HepG2 (cell line): ENCODE data around the gene UBE2O. TPM values are rescaled to one million over a fixed set of nuclear protein-coding genes. Genes with fewer than 3 reads are reported as not detected.
A peak's percentile ranks its signal among the peaks of the same experiment; 100 is the strongest.

ENCODE experiments used
- CC2D1A ChIP-seq: sonication (generic); formaldehyde crosslinking; IDR thresholded peaks from 2 replicates; pipeline ENCODE4 v1.8.1; 2023; ENCODE audit warnings: mild to moderate bottlenecking, missing genetic modification reagents
- DMTF1 ChIP-seq: sonication (generic); formaldehyde crosslinking; IDR thresholded peaks from 2 replicates; pipeline ENCODE4 v1.4.0; 2020; ENCODE audit warnings: mild to moderate bottlenecking, missing genetic modification reagents
- E2F5 ChIP-seq: sonication (generic); formaldehyde crosslinking; conservative IDR thresholded peaks from 2 replicates; pipeline ENCODE4 v1.4.0; 2020; ENCODE audit warnings: missing genetic modification reagents
- ETV5 ChIP-seq: IDR thresholded peaks from 2 replicates; pipeline ENCODE4 v1.6.1; 2018; ENCODE audit warnings: missing biosample characterization, missing genetic modification reagents, inconsistent platforms, borderline replicate concordance
- FOXP1 ChIP-seq, 2 experiments: fragments of 450-650 bp in 1 of 2; IDR thresholded peaks; 2 replicates each; pipeline ENCODE4 v1.6.1; 2017 to 2018; ENCODE audit warnings: antibody characterized with exemption in 1 of 2
- HDAC6 ChIP-seq: fragments of 200-600 bp; sonication (generic); IDR thresholded peaks from 2 replicates; pipeline ENCODE4 v1.7.0; 2017; ENCODE audit warnings: mild to moderate bottlenecking, antibody characterized with exemption, low read length, low read depth
- MAFK ChIP-seq, 2 experiments: IDR thresholded peaks in 1 of 2; conservative IDR thresholded peaks in 1 of 2; 2 replicates each; pipeline ENCODE4 v1.6.1; 2011; ENCODE audit warnings: improper control_type of control experiment in 2 of 2, low read length in 2 of 2
- MED1 ChIP-seq: sonication (generic); formaldehyde crosslinking; IDR thresholded peaks from 2 replicates; pipeline ENCODE4 v1.4.0; 2020; ENCODE audit warnings: missing genetic modification reagents
- NFKB2 ChIP-seq: sonication (generic); formaldehyde crosslinking; IDR thresholded peaks from 2 replicates; pipeline ENCODE4 v1.4.0; 2020; ENCODE audit warnings: missing genetic modification reagents, borderline replicate concordance
- PATZ1 ChIP-seq: sonication (generic); formaldehyde crosslinking; IDR thresholded peaks from 2 replicates; pipeline ENCODE4 v1.4.0; 2020; ENCODE audit warnings: missing genetic modification reagents
- PRDM15 ChIP-seq: sonication (generic); formaldehyde crosslinking; IDR thresholded peaks from 2 replicates; pipeline ENCODE4 v1.4.0; 2020; ENCODE audit warnings: missing genetic modification reagents
- RFX3 ChIP-seq: IDR thresholded peaks from 2 replicates; pipeline ENCODE4 v1.6.1; 2016; ENCODE audit warnings: missing biosample characterization, missing genetic modification reagents
- TARDBP ChIP-seq: sonication (generic); formaldehyde crosslinking; IDR thresholded peaks from 2 replicates; pipeline ENCODE4 v1.8.0; 2022; ENCODE audit warnings: mild to moderate bottlenecking, missing genetic modification reagents
- TRIM24 ChIP-seq: sonication (generic); formaldehyde crosslinking; IDR thresholded peaks from 2 replicates; pipeline ENCODE4 v1.8.0; 2022; ENCODE audit warnings: mild to moderate bottlenecking, missing genetic modification reagents
- ZBTB21 ChIP-seq: sonication (generic); formaldehyde crosslinking; IDR thresholded peaks from 2 replicates; pipeline ENCODE4 v1.4.0; 2020; ENCODE audit warnings: missing genetic modification reagents
- ZNF501 ChIP-seq: sonication (generic); formaldehyde crosslinking; IDR thresholded peaks from 2 replicates; pipeline ENCODE4 v1.5.1; 2020; ENCODE audit warnings: mild to moderate bottlenecking, moderate library complexity, missing genetic modification reagents
- ZNF589 ChIP-seq: sonication (generic); formaldehyde crosslinking; conservative IDR thresholded peaks from 2 replicates; pipeline ENCODE4 v1.8.0; 2022; ENCODE audit warnings: mild to moderate bottlenecking, moderate library complexity, missing genetic modification reagents
- ZNF749 ChIP-seq: sonication (generic); formaldehyde crosslinking; IDR thresholded peaks from 2 replicates; pipeline ENCODE4 v1.8.0; 2022; ENCODE audit warnings: mild to moderate bottlenecking, missing genetic modification reagents, moderate library complexity, borderline replicate concordance
- ZNF75D ChIP-seq: sonication (generic); formaldehyde crosslinking; IDR thresholded peaks from 2 replicates; pipeline ENCODE4 v1.8.1; 2023; ENCODE audit warnings: missing genetic modification reagents, mild to moderate bottlenecking, borderline replicate concordance
- polyA plus RNA-seq, 8 experiments: library from polyadenylated mRNA; depleted of rRNA in 3 of 8; stranded (reverse) in 7 of 8; unstranded in 1 of 8; fragments of >200 nt; fragmentation: Illumina TruSeq in 4 of 8; extraction: Trizol in 4 of 8; gene quantifications; 2 replicates each; pipeline versions ENCODE4 v1.2.1 to v1.2.3, GENCODE V29; 2011 to 2016; ENCODE audit warnings: low read depth in 4 of 8, missing spikeins in 1 of 8, mixed read lengths in 1 of 8; ENCODE audit not compliant: insufficient read depth in 1 of 8
- total RNA-seq, 5 experiments: library from RNA; depleted of rRNA; stranded (reverse); fragments of >200 nt; fragmentation: Illumina TruSeq; extraction: Trizol; gene quantifications; 2 replicates each; pipeline ENCODE4 v1.2.3, GENCODE V29; 2016; ENCODE audit warnings: low read depth in 1 of 5
- TF ChIP-seq, protein P1 (sequence below): sonication (generic); formaldehyde crosslinking; IDR thresholded peaks from 2 replicates; pipeline ENCODE4 v1.4.0; 2020; ENCODE audit warnings: missing genetic modification reagents

The UBE2O gene
- total and polyA plus RNA-seq, 2 of the 13 experiments (the other 11 are each of a cell fraction or from before 2014, with no cell fraction given): 21.5 to 23.5 TPM

DNA sequence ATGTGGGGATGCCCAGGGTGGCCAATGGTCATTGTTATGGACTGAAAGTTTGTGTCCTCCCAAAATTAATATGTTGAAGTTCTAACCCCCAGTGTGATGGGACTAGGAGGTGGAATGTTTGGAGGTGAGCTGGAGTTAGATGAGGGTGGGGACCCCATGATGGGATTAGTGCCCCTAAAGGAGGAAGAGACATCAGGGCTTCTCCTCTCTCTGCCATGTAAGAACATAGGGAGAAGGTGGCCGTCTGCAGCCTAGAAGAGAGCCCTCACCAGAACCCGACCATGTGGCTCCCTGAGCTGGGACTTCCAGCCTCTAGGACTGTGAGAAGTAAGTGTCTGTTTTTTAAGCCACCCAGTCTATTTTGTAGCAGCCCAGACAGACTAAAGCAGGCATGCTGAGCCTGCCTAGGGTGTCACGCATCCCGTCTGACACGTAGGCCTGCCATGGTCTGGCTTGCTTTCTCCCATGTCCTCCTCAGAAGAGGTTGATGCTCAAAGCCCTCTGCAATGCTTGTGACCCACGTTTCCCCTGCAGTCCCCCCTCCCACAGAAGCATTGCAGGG, 95.3 kb downstream of the UBE2O start (continued):
- no peak for TF ChIP-seq PRDM15 (CRISPR knock-in tag)
- no peak for TF ChIP-seq HDAC6
- TF ChIP-seq MED1: 0 out of 2 replicates have a peak, but pooled peaks have one; percentile 37
- TF ChIP-seq ZNF749 (CRISPR knock-in tag): no peak
- no peak for TF ChIP-seq TRIM24 (CRISPR knock-in tag)
- TF ChIP-seq ETV5 (CRISPR knock-in tag): no peak
- no peak for TF ChIP-seq CC2D1A
- TF ChIP-seq ZNF501 (CRISPR knock-in tag): no peak
- no peak for TF ChIP-seq E2F5 (CRISPR knock-in tag)
- no peak for TF ChIP-seq FOXP1 (IDR thresholded peaks at IDR 0.05)
- TF ChIP-seq FOXP1 (CRISPR knock-in tag; IDR thresholded peaks at IDR 0.05): 0 out of 2 replicates have a peak, but pooled peaks have one; percentile 17
- TF ChIP-seq ZNF589 (CRISPR knock-in tag): no peak
- no peak for TF ChIP-seq RFX3 (CRISPR knock-in tag)
- TF ChIP-seq, protein P1, sequence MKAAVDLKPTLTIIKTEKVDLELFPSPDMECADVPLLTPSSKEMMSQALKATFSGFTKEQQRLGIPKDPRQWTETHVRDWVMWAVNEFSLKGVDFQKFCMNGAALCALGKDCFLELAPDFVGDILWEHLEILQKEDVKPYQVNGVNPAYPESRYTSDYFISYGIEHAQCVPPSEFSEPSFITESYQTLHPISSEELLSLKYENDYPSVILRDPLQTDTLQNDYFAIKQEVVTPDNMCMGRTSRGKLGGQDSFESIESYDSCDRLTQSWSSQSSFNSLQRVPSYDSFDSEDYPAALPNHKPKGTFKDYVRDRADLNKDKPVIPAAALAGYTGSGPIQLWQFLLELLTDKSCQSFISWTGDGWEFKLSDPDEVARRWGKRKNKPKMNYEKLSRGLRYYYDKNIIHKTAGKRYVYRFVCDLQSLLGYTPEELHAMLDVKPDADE (CRISPR knock-in tag): no peak
- no peak for TF ChIP-seq DMTF1 (CRISPR knock-in tag)
- TF ChIP-seq NFKB2: no peak
- 0 out of 2 replicates have a peak, but pooled peaks have one; percentile 19 for TF ChIP-seq PATZ1 (CRISPR knock-in tag)
- no peak for TF ChIP-seq ZBTB21 (CRISPR knock-in tag)
- no peak for TF ChIP-seq TARDBP (CRISPR knock-in tag)
- no peak; a peak in 1 of 4 replicates for TF ChIP-seq MAFK (conservative IDR thresholded peaks at IDR 0.05 in 1 of 2, IDR thresholded peaks at IDR 0.05 in 1 of 2; ENCODE audit: low read length in 2 of 2)
- no peak for TF ChIP-seq ZNF75D
